GM10266 (cell line): Measurements from ENCODE around the gene ATP10B.

Experiments
- DNase-seq: peaks from one replicate; pipeline ENCODE4 v3.0.0; 2012; ENCODE audit errors: extremely low spot score
- TF ChIP-seq, protein P1 (sequence below): IDR thresholded peaks from 2 replicates; pipeline ENCODE4 v1.5.1; 2012; ENCODE audit warnings: mild to moderate bottlenecking, low read depth; ENCODE audit not compliant: control insufficient read depth, insufficient read depth; ENCODE audit errors: missing control alignments

ATP10B gene

DNA sequence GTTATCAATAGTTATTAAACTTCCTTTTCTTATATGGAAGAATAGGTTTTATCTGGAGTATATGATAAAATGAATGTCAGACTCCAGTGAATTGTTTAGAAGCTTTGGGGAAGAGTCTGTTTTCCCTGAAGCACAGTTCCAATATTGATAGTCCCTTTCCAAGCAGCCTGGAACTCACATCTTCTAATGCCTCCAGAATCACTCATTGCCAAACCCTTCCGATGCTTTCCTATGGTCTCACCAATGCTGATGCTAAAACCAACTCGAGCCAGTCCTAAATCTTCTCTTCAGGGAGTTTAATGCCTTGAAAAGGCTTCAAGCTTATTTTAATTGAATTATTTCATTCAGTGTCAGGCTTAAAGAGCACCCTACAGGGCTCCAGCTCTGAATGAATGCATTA, 309.2 kb downstream of the ATP10B start:
- DNase-seq, result no peak
- TF ChIP-seq, protein P1, sequence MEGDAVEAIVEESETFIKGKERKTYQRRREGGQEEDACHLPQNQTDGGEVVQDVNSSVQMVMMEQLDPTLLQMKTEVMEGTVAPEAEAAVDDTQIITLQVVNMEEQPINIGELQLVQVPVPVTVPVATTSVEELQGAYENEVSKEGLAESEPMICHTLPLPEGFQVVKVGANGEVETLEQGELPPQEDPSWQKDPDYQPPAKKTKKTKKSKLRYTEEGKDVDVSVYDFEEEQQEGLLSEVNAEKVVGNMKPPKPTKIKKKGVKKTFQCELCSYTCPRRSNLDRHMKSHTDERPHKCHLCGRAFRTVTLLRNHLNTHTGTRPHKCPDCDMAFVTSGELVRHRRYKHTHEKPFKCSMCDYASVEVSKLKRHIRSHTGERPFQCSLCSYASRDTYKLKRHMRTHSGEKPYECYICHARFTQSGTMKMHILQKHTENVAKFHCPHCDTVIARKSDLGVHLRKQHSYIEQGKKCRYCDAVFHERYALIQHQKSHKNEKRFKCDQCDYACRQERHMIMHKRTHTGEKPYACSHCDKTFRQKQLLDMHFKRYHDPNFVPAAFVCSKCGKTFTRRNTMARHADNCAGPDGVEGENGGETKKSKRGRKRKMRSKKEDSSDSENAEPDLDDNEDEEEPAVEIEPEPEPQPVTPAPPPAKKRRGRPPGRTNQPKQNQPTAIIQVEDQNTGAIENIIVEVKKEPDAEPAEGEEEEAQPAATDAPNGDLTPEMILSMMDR, result no peak

DNA sequence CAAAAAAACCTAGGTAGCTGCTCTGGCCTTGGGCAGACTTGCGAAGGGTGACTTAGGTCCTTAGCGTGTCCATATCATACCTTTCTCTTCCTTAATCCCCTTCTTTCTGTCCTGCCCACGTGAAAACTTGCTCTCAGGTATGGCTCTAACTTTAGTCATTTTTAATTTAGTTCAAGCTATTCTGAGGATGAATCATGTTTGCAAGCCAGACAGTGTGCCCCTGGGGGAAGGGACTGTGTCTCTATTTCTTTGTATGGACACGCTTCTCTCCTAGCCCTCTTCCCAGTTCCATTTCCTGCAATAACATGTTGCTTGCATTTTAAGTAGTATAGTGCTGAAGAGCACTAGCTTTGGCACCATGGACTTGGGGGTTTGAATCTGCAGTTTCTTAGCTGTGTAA, 309.7 kb downstream of the ATP10B start:
- TF ChIP-seq, protein P1, result no peak
- no peak for DNase-seq

DNA sequence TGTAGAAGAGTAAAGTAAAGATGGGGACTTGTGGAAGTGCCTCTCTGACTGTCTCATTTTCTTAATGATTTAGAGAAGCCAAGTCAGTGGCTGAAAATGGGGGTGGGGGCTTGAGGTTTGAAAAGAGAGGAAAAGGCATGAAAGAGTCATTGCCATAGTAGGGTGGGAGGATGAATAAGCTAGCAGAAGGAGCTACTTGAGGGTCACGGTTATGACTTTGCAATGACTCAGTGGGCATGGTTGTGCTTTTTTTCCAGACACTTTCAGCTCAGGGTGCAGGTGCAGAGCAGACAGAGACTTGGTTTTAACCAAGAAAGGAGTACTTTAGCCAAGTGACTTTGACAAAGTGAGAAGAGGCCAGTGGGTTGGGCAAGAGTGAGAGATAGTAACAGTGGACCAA, 312.6 kb downstream of the ATP10B start:
- no peak for DNase-seq
- TF ChIP-seq, protein P1, result no peak

DNA sequence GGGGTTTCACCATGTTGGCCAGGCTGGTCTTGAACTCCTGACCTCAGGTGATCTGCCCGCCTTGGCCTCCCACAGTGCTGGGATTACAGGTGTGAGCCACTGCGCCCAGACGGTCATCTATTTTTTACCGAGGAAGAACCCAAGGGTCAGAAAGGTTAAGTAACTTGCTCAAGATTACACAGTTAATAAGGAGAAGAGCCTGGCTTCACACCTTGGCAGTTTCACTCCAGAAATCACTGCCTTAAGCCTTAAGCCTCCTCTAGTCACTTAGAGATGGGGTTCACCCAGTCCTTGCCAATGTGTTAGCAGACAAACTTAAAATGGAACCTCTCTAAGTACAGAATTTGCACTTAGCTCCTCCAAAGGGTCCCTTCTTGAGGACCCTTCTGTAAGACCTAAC, 314.1 kb downstream of the ATP10B start:
- no peak for DNase-seq
- TF ChIP-seq, protein P1, result no peak

DNA sequence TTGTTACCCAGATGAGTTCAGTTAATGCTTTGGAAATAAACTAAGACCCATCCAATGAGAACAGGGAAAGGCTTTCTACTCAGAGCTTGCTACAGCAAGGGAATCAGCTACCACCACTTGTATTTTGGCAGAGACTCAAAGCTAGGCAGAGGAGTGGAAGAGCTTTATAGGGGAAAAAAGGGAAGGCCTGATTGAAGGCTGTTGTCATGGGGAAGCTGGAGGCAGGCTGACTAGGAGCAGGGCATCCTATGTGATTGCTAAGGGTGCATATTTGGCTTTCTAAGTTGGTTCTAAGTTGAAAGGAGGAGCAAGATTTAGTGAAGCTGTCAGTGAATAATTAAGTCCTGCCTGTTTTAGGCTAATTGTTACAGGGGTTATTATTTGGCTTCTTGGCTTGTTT, 314.9 kb downstream of the ATP10B start:
- no peak for DNase-seq
- TF ChIP-seq, protein P1, result no peak

DNA sequence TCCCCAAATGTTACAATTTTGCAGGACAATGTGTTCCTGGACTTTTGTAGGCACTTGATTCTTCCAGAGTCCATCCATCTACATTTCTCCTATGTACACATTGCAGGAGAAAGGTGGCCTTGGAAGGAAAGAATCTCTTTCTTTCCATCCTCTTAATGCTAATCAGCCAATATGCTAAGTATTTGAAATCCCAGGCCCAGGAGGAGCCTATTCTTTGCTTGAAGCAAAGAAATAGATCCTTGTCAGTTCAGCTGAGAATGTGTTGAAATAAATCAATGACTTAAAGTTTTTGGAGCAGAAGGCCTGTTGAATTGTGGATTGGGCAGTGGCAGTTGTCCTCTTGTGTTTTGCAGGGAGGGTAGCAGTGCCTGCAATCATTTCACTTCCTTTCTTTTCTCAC, 317.1 kb downstream of the ATP10B start:
- no peak for DNase-seq
- TF ChIP-seq, protein P1, result no peak

DNA sequence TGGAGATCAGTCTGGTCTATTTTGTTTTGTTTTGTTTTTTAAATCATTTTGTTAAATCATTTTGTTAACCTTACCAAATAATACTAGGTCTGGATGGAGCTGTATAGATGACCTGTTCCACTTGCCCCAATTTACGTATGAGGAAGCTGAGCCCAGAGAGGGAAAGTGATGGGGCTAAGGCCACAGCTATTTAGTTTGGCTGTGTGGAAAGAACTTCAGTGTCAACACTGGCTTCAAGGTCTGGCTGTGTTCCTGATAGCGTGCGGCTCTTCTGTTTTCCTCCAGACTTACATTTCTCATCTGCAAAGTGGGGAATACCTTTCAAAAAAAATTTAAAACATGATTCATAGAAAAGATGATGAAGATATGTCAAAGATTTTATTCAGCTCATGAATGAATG, 317.9 kb downstream of the ATP10B start:
- DNase-seq, result no peak
- TF ChIP-seq, protein P1, result no peak
